Mesenchymal stem cell (in vitro differentiated cells and primary cell): Measurements from ENCODE around the gene MYOCOS.
A peak's percentile ranks its signal among the peaks of the same experiment; 100 is the strongest.

Source experiments
- DNase-seq: peaks from one replicate; pipeline ENCODE4 v3.0.0-alpha.2; 2013
- H2AFZ ChIP-seq: one replicate; pipeline ENCODE4 v1.6.1; 2013; ENCODE audit warnings: low read depth, mild to moderate bottlenecking, control low read depth, inconsistent platforms, low read length, moderate library complexity
- H2AK5ac ChIP-seq: 2 replicates; pipeline ENCODE4 v1.6.1; 2013; ENCODE audit warnings: low read length, moderate library complexity, mild to moderate bottlenecking, inconsistent platforms; ENCODE audit not compliant: severe bottlenecking
- H2BK120ac ChIP-seq: one replicate; pipeline ENCODE4 v1.6.1; 2013; ENCODE audit warnings: low read depth, mild to moderate bottlenecking, inconsistent platforms, low read length, moderate library complexity
- H2BK12ac ChIP-seq, 2 experiments: one replicate each; pipeline ENCODE4 v1.6.1; 2013; ENCODE audit warnings: inconsistent platforms in 2 of 2, low read length in 2 of 2, mild to moderate bottlenecking in 2 of 2, moderate library complexity in 2 of 2, control low read depth in 1 of 2
- H2BK15ac ChIP-seq: one replicate; pipeline ENCODE4 v1.6.1; 2013; ENCODE audit warnings: mild to moderate bottlenecking, low read depth, inconsistent platforms; ENCODE audit not compliant: poor library complexity, severe bottlenecking
- H2BK5ac ChIP-seq: 2 replicates; pipeline ENCODE4 v1.6.1; 2013; ENCODE audit warnings: low read depth, mild to moderate bottlenecking, low read length, control low read depth, inconsistent platforms; ENCODE audit not compliant: poor library complexity, severe bottlenecking
- H3K14ac ChIP-seq, 2 experiments: one replicate each; pipeline ENCODE4 v1.6.1; 2013; ENCODE audit warnings: inconsistent platforms in 2 of 2, low read length in 2 of 2, control low read depth in 1 of 2, mild to moderate bottlenecking in 1 of 2, moderate library complexity in 1 of 2
- H3K18ac ChIP-seq, 2 experiments: one replicate each; pipeline ENCODE4 v1.6.1; 2013; ENCODE audit warnings: inconsistent platforms in 2 of 2, low read length in 2 of 2, control low read depth in 1 of 2, low read depth in 1 of 2, mild to moderate bottlenecking in 1 of 2
- H3K23ac ChIP-seq, 2 experiments: one replicate each; pipeline ENCODE4 v1.6.1; 2013; ENCODE audit warnings: inconsistent platforms in 2 of 2, low read length in 2 of 2, mild to moderate bottlenecking in 2 of 2, moderate library complexity in 2 of 2, control low read depth in 1 of 2
- H3K27ac ChIP-seq: 2 replicates; pipeline ENCODE4 v1.5.1; 2013; ENCODE audit warnings: mild to moderate bottlenecking, moderate library complexity, low read length, control low read depth, inconsistent platforms; ENCODE audit not compliant: poor library complexity, severe bottlenecking
- H3K27me3 ChIP-seq, 2 experiments: 2 replicates each; pipeline versions ENCODE4 v1.6.1 to v1.7.0; 2013; ENCODE audit warnings: low read length in 2 of 2, mild to moderate bottlenecking in 2 of 2, moderate library complexity in 2 of 2, control low read depth in 1 of 2, inconsistent platforms in 1 of 2; ENCODE audit not compliant: control insufficient read depth in 1 of 2, insufficient read depth in 1 of 2
- H3K36me3 ChIP-seq, 2 experiments: 2 replicates each; pipeline versions ENCODE4 v1.6.1 to v1.7.0; 2013; ENCODE audit warnings: low read length in 2 of 2, control low read depth in 1 of 2, inconsistent platforms in 1 of 2, low read depth in 1 of 2, mild to moderate bottlenecking in 1 of 2; ENCODE audit not compliant: insufficient read depth in 2 of 2, control insufficient read depth in 1 of 2
- H3K4ac ChIP-seq, 2 experiments: one replicate each; pipeline ENCODE4 v1.6.1; 2013; ENCODE audit warnings: inconsistent platforms in 2 of 2, low read length in 2 of 2, mild to moderate bottlenecking in 2 of 2, moderate library complexity in 2 of 2, control low read depth in 1 of 2, low read depth in 1 of 2
- H3K4me1 ChIP-seq: 2 replicates; pipeline ENCODE4 v1.6.1; 2013; ENCODE audit warnings: low read depth, low read length, control low read depth; ENCODE audit not compliant: control insufficient read depth, insufficient read depth
- H3K4me2 ChIP-seq: 2 replicates; pipeline ENCODE4 v1.6.1; 2013; ENCODE audit warnings: low read length, mild to moderate bottlenecking, inconsistent platforms; ENCODE audit not compliant: poor library complexity, severe bottlenecking
- H3K4me3 ChIP-seq, 2 experiments: 2 replicates each; pipeline versions ENCODE4 v1.5.1 to v1.7.0; 2013; ENCODE audit warnings: low read length in 2 of 2, mild to moderate bottlenecking in 2 of 2, control low read depth in 1 of 2, low read depth in 1 of 2; ENCODE audit not compliant: insufficient read depth in 1 of 2
- H3K79me1 ChIP-seq: replicated peaks from 2 replicates; pipeline ENCODE4 v1.6.1; 2013; ENCODE audit warnings: mild to moderate bottlenecking, control low read depth, low read length, inconsistent platforms; ENCODE audit not compliant: poor library complexity, severe bottlenecking
- H3K9ac ChIP-seq: 2 replicates; pipeline ENCODE4 v1.7.0; 2013; ENCODE audit warnings: mild to moderate bottlenecking, low read length, moderate library complexity
- H3K9me3 ChIP-seq: 2 replicates; pipeline ENCODE4 v1.7.0; 2013; ENCODE audit warnings: mild to moderate bottlenecking, low read length; ENCODE audit not compliant: control insufficient read depth
- H4K8ac ChIP-seq: one replicate; pipeline ENCODE4 v1.6.1; 2013; ENCODE audit warnings: inconsistent platforms, mild to moderate bottlenecking, low read length, moderate library complexity
- H4K91ac ChIP-seq: one replicate; pipeline ENCODE4 v1.6.1; 2013; ENCODE audit warnings: mild to moderate bottlenecking, low read length, inconsistent platforms
- WGBS: methylation state at CpG from one replicate; pipeline ENCODE4 v1.1.7; 2013; ENCODE audit warnings: mixed read lengths; 5-methylcytosine and 5-hydroxymethylcytosine counted together

Gene MYOCOS

GRCh38 chr1:171606402-171606941 lies 15.6 kb upstream of the MYOCOS start:
- Histone ChIP-seq H3K9ac (no peak overlapping the region), H3K4me3 (no peak overlapping the region), H3K23ac (no peak overlapping the region), H3K36me3 (no peaks in the 10 kb centered on the region), H3K9me3 (no peaks in the 10 kb centered on the region), H2AFZ (no peak overlapping the region), H2AK5ac (no peak overlapping the region), H3K18ac (no peak overlapping the region), H2BK5ac (no peak overlapping the region), H3K27ac (peak overlapping the region; percentile 6), H4K8ac (no peak overlapping the region), H2BK12ac (no peak overlapping the region), H3K4me2 (no peak overlapping the region), H3K14ac (no peak overlapping the region), H4K91ac (no peak overlapping the region), H2BK15ac (no peak overlapping the region), H3K4me1 (peaks cover 2% of the 10 kb centered on the region), H3K79me1 (no peaks in the 10 kb centered on the region), H3K4ac (no peak overlapping the region), H3K27me3 (no peaks in the 10 kb centered on the region), H2BK120ac (no peak overlapping the region)
- no peak for DNase-seq
- WGBS = 81% methylated on average over 7 of the region's 10 CpGs

- Histone ChIP-seq H3K27me3 (no peaks in the 10 kb centered on the region), H3K36me3 (no peaks in the 10 kb centered on the region), H2BK15ac (no peak overlapping the region), H3K23ac (no peak overlapping the region), H3K4me2 (no peak overlapping the region), H4K91ac (no peak overlapping the region), H2BK120ac (no peak overlapping the region), H4K8ac (no peak overlapping the region), H2BK12ac (no peak overlapping the region), H3K4ac (no peak overlapping the region), H3K79me1 (no peaks in the 10 kb centered on the region), H3K4me1 (peaks cover 2% of the 10 kb centered on the region), H3K27ac (no peak overlapping the region), H3K4me3 (no peak overlapping the region), H2AFZ (no peak overlapping the region), H3K9ac (no peak overlapping the region), H2AK5ac (no peak overlapping the region), H3K14ac (no peak overlapping the region), H3K9me3 (no peaks in the 10 kb centered on the region), H3K18ac (no peak overlapping the region), H2BK5ac (no peak overlapping the region)
- 100% methylated on average over 2 of the region's 2 CpGs for WGBS
- peak; percentile 53 for DNase-seq
Observed at GRCh38 chr1:171610385-171610784, 11.7 kb upstream of the MYOCOS start.

- no peak overlapping the region for H4K91ac ChIP-seq
- H3K23ac ChIP-seq = no peak overlapping the region
- no peak overlapping the region for H2BK15ac ChIP-seq
- H2AK5ac ChIP-seq = no peak overlapping the region
- no peak overlapping the region for H2BK120ac ChIP-seq
- 59% methylated on average over 2 of the region's 2 CpGs for WGBS
- no peak overlapping the region for H2BK5ac ChIP-seq
- no peak overlapping the region for H2AFZ ChIP-seq
- H2BK12ac ChIP-seq = no peak overlapping the region
- H3K27ac ChIP-seq = no peak overlapping the region
- H3K14ac ChIP-seq = no peak overlapping the region
- no peak overlapping the region for H3K9ac ChIP-seq
- no peaks in the 10 kb centered on the region for H3K9me3 ChIP-seq
- H3K27me3 ChIP-seq = no peaks in the 10 kb centered on the region
- H3K4ac ChIP-seq = no peak overlapping the region
- H4K8ac ChIP-seq = no peak overlapping the region
- peak; percentile 78 for DNase-seq
- H3K4me2 ChIP-seq = no peak overlapping the region
- H3K4me3 ChIP-seq = peak overlapping the region in 1 of 2 experiments; percentile 48
- H3K36me3 ChIP-seq = no peaks in the 10 kb centered on the region
- H3K18ac ChIP-seq = no peak overlapping the region
- H3K79me1 ChIP-seq = no peaks in the 10 kb centered on the region
- peaks cover 2% of the 10 kb centered on the region for H3K4me1 ChIP-seq
Observed at GRCh38 chr1:171611306-171611705, 10.7 kb upstream of the MYOCOS start.

- Histone ChIP-seq H3K4me1 (no peaks in the 10 kb centered on the region), H3K4me3 (no peak overlapping the region), H3K9me3 (no peaks in the 10 kb centered on the region), H2BK12ac (no peak overlapping the region), H3K4me2 (no peak overlapping the region), H3K18ac (no peak overlapping the region), H3K4ac (no peak overlapping the region), H2BK15ac (no peak overlapping the region), H3K14ac (no peak overlapping the region), H2BK5ac (no peak overlapping the region), H3K79me1 (no peaks in the 10 kb centered on the region), H2AFZ (no peak overlapping the region), H3K27ac (no peak overlapping the region), H4K91ac (no peak overlapping the region), H2AK5ac (no peak overlapping the region), H3K36me3 (no peaks in the 10 kb centered on the region), H3K23ac (no peak overlapping the region), H4K8ac (no peak overlapping the region), H3K9ac (no peak overlapping the region), H2BK120ac (no peak overlapping the region), H3K27me3 (no peaks in the 10 kb centered on the region)
- WGBS = 93% methylated on average over 1 of the region's 1 CpG
- no peak for DNase-seq
Observed at GRCh38 chr1:171613282-171613681, 8.8 kb upstream of the MYOCOS start.
